ENCODE results near the gene ECHDC1.

DNA sequence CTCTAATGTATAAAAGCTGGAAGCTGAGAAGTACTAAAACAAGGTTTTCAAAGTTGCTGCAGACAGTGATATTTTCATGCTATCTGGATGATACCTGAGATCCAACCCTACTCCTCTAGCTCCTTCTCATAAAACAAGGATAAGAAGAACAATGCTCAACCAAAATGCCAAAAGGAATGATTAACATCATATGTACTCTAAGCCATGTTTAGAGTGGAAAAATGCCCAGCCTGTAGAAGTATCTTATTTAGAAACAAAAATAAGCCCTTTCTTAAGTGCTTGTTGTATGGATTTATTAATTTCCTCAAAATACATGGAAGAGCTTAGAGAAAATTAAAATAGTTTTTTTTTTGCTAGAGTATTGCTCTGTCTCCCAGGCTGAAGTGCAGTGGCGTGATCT, 23.7 kb downstream of the ECHDC1 start:
- TF ChIP-seq, protein P1, sequence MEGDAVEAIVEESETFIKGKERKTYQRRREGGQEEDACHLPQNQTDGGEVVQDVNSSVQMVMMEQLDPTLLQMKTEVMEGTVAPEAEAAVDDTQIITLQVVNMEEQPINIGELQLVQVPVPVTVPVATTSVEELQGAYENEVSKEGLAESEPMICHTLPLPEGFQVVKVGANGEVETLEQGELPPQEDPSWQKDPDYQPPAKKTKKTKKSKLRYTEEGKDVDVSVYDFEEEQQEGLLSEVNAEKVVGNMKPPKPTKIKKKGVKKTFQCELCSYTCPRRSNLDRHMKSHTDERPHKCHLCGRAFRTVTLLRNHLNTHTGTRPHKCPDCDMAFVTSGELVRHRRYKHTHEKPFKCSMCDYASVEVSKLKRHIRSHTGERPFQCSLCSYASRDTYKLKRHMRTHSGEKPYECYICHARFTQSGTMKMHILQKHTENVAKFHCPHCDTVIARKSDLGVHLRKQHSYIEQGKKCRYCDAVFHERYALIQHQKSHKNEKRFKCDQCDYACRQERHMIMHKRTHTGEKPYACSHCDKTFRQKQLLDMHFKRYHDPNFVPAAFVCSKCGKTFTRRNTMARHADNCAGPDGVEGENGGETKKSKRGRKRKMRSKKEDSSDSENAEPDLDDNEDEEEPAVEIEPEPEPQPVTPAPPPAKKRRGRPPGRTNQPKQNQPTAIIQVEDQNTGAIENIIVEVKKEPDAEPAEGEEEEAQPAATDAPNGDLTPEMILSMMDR (IDR thresholded peaks at IDR 0.05), result no peak
- no peak for TF ChIP-seq POLR2A (IDR thresholded peaks at IDR 0.05)
